PC-3 (cell line): ENCODE results near the gene POLR2C.

Source experiments
- CTCF ChIP-seq: fragments of 300-600 bp; sonication (generic); conservative IDR thresholded peaks from 2 replicates; pipeline ENCODE4 v1.5.1; 2017; ENCODE audit warnings: antibody characterized with exemption, low read depth, mild to moderate bottlenecking, low read length
- EZH2 ChIP-seq: fragments of 300-600 bp; sonication (generic); IDR thresholded peaks from one replicate; pipeline ENCODE4 v1.6.1; 2017; ENCODE audit warnings: antibody characterized with exemption, mild to moderate bottlenecking, low read length; ENCODE audit not compliant: unreplicated experiment
- EZH2phosphoT487 ChIP-seq: fragments of 300-600 bp; sonication (generic); IDR thresholded peaks from 2 replicates; pipeline ENCODE4 v1.6.1; 2018; ENCODE audit warnings: mild to moderate bottlenecking, antibody characterized with exemption, low read length, borderline replicate concordance

- no peak for TF ChIP-seq CTCF
- no peak for TF ChIP-seq EZH2
- TF ChIP-seq EZH2phosphoT487: no peak
These were observed 16.9 kb downstream of the POLR2C start for GRCh38 chr16:57479205-57479975.
